Measurements from ENCODE around the gene TMEM107.
A peak's percentile ranks its signal among the peaks of the same experiment; 100 is the strongest.

The TMEM107 gene

DNA sequence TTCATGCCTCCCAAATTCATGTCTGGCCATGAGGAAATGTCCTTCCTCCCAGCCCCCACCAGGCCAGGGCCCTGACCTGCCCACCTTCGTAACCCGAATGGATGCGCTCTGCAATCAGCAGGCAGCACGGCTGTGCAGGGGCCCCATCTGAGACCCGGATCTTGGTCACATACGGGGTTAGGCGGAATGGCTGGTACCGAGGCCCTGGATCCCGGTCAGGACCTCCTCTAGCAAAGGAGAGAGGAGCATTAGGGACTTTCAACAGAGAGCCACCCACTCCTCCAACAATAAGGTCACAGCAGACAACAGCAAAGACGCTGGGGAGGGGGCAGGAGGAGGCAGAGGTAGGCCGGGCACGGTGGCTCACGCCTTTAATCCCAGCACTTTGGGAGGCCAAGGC lies 27.6 kb downstream of the TMEM107 start:
- no peak for DNase-seq

DNA sequence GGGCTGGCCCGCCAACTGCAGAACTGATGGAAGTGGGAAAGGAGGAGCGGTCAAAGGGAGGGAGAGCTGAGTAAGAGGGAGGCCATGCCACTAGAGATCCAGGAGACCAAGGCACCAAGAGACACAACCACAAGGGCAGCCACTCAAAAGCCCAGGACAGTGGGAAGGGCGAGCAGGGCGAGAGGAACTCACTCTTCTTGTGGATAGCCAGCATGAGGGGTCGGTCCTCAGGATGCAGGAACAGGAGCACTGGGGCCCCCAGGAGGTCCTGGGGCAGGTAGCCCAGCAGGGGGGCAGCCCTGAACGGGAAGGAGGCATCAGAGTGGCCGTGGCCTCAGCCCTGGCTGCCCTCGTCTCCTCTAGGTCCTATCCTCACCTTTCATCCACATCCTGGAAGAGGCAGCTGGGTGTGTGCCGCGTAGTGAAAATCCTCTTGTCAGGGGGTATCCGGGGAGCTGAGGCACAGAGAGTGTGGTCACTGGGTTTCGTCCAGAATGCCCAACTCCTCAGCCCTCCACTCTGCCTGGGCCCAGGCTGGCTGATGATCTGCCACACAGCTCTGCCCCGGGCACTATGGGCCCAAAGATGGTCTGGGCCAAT lies 28.3 kb downstream of the TMEM107 start:
- no peak for DNase-seq

DNA sequence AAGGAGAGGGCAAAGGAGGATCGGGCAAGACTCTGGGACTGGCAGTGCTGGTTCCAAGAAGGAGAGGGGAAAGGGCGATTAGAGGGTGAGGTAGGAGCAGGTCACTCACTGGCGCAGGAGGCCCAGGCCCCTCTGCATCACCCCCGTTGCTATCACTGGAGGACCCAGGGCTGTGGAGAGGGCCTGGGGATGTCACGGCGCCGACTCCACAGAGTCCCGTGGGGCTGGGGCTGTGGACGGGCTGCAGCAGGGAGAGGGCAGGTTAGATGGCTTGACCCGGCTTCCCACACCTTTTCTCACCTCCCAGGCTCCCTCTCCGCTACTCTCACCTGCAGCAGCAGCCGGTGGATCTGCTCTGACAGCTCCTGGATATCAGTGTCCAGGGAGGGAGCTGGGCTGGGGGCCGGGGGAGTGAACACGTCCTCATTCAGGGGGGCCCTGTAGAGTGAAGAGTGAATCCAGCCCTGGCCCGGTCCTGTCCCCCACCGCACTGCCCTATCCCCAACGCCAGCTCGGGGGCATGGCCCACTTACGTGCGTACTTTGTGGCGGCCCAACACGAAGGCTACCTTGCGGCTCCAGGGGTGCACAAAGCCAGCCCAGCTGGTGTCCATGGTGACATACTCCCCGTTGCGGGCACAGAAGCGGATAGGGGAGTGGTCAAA lies 28.9 kb downstream of the TMEM107 start:
- no peak for DNase-seq

DNA sequence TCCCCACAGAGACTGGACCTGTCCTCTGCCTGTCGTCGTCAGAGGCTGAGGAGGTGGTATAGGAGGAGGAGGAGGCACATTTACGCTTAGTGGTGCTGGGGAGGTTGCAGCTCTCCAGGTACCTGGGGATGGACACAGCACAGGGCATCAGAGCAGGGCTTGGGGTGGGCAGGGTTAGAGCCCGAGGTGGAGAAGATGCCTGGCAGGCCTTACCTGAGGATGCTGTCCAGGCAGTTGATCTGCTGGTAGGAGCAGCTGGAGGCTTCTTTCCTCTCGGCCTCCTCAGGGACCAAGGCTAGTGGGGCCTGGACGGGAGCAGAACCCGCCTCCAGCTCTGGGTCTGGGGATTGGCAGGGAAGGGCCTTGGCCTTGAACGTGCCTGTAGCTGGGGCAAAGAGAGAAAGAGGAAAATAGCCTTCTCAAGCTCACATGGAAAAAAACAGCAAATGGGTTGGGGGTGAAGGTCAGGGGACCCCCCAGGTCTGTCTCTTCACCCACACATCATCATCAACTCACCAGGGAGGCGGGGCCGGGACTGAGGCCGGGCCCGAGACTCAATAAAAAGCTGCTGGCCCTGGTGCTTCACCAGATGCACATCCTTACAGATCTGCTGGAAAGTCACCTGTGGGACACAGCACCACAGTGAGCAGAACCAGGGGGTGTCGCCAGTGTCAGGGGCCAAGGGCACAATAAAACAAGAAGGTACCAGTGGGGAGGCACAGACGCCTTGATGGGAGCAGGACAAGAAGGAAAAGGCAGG lies 29.6 kb downstream of the TMEM107 start:
- no peak for DNase-seq

DNA sequence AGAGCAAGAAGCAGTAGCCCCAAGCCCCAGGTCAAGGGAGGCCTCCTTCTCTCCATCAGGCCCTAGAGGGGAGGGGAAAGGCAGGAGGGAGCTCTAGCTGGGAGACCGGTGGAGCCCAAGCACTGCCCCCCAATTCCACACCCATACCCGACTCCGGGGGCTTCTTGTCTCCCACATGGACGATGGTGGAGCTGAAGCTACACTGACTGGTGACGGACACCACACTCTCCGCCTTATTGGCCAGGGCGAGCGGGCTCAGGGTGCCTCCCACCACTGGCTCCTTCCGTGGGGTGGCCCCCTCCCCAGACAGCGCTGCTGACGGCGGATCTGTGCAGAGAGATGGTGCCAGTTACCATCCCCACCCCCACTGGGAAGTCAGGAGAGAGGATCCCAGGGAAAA lies 30.4 kb downstream of the TMEM107 start:
- DNase-seq: no peak

DNA sequence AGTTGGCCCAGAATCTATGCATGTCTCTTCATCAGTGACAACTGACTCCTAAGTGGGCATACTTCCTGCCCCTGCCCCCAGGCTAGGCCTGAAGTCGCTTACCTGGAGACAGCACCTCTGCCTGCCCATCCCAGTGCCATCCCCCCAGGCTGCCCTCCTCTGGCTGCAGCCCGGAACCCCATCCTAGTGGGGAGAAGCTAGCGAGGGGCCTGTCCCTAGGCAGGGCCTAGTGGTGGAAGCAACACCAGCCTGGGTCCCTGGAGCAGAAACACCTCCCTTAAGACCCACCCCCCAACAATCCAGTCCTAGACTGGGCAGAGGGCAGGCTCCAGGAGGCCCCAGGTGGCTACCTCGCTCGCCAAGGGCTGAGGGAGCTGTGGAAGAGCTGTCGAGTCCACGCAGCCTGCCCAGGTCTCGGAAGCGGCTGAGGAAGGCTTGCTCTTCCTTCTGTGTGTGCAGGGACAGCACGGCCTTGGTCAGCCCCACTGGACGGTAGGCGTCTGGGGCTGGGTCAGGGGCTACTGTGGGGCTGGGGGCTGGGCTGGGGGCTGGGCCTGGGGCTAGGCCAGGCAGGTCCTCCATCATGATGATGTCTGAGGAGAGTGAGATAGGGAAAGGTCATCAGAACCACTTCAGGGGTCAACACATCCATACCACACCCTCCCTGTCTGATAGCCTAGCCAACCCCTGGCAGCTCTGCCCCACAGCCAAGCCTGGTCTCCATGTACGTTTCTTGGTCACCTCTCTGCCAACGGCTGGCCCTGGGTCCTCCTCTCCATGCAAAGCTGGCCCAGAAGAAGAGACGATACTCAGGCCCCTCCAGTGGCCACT lies 31.6 kb downstream of the TMEM107 start:
- DNase-seq: no peak

DNA sequence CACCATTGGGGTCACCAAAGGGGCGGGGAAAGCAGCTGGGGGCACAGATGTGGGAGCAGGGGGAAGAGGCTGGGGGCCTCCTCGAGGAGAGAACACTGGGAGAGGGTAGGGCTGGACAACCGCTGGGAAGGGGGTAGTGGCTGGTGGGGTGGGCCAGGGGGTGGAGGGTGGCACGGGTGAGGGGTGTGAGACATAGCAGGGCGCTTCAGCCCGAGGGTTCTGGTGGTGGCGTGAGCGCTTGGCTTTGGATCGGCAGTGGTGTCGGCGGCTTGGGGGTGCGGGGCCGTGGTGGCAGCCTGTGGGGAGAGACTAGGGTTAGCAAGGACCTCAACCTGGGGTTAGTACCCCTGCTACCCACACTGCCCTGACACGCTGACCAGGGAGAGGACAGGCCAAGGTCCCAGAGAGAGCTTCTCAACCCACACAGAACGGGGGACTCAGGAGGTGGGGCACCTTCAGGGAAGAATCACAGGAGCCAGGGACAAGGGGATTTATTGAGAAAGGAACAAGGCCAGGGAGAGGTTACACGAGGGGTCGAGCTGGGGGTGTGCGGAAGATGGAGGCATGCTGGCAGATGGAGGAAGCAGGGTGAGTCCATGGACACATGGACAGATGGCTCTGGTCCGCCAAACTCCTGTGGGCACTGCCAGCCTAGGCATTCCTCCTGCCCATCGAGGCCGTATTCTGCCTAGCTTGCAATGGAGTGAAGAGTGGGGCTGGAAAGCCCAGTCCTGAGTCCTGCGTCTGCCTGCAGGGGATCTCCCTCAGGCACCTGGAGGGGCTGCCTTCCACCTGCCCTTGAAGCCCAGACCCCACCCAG lies 32.4 kb downstream of the TMEM107 start:
- DNase-seq: no peak

DNA sequence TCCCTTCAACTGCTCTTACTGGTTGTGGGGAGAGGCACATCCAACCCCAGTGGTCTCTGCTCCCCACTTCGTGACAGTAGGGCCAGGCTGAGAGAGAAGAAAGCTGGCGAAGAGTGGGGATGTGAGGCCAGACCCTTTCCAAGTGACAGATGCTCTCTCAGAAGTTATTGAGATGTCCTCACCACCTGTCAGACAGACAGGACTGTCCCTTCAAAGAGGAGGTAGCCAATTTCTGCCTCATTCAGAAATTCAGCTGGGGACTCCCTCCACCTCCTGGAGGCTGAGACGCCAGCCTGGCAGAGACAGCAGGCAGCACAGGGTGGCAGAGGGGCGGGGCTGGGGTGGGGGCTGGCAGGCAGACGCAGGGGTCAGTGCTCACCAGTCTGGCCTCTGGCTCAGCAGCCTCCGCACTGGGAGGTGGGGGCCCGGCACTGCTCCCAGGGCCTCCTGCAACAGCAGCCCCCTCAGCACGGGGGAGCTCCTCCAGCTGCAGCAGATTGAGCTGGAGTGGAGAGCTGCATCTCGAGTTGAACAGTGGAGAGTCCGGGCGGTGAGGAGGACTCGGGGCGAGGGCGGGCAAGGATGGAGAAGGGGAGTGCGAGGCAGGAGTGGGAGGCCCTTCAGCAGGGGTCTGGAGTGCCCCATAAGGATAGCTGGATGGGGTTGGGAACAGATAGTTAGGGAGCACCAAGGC lies 33.1 kb downstream of the TMEM107 start:
- no peak for DNase-seq

DNA sequence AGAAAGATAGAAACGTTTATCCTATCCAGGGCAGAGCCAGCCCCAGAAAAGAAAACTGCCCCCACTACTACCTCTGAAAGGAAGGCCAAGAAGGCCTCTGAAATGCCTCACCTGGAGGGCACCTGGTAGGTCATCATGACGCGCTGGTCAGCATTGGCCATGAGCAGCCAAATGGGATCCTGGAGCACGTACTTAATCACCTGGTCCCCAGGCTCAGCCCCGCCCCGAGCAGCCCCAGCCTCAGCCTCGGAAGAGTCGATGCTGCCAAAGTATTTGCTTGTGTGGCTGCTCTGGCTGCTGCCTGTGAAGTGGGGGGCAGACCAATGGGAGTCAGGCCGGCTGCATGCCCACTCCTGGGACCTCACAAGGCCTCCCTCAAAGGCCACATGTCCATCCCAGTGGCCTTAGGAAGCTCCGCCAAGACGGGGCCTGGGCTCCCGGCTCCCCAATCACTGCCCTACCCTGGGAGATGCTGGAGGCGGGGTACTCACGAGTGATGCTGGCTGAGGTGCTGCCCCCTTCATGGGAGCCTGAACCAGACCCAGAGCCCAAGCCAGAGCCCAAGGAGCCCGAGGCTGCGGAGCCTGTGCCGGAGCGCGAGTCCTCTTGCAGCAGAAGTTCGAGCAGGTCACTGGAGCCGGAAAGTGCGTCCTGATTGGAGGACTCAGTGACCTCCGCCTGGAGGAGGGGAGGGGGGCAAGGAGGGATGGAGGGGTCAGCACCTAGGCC lies 33.9 kb downstream of the TMEM107 start:
- DNase-seq: no peak

DNA sequence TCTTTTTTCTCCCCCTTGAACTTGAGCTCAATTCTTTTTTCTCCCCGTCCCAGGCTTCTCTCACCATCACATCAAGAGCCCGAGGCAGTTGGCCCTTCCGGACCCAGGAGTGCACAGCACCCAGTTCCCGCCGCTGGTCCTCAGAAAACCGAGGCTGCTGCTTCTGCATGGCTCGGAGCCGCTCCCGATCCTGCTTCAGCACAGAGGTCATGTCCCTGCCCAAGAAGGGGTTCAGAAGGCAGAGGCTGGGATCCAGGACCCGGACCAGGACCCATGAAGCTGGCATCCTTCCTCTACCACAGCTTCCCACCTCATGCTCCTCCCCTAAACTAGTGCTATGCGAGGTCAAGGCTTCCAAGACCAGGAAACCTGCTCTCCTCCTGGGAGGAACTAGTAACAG lies 34.4 kb downstream of the TMEM107 start:
- no peak for DNase-seq

DNA sequence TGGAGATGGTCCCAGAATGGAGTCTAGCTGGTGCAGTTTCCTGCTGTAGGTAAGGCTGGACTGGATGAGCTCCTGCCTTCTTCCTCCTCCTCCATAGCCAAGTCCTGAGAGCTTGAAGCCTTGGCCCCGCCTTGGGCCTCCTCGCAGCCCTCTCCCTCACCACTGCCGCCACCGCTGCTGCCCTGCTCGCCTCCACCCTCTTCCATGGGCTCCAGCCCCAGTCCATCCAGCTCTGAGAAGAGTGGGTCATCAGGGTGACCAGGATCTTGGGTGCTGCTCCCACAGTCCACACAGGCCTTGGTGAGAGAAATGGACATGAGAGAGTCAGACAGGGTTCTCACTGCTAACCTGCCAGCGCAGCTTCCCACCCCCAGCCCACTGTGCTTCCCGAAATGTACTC lies 35.1 kb downstream of the TMEM107 start:
- DNase-seq: no peak

DNA sequence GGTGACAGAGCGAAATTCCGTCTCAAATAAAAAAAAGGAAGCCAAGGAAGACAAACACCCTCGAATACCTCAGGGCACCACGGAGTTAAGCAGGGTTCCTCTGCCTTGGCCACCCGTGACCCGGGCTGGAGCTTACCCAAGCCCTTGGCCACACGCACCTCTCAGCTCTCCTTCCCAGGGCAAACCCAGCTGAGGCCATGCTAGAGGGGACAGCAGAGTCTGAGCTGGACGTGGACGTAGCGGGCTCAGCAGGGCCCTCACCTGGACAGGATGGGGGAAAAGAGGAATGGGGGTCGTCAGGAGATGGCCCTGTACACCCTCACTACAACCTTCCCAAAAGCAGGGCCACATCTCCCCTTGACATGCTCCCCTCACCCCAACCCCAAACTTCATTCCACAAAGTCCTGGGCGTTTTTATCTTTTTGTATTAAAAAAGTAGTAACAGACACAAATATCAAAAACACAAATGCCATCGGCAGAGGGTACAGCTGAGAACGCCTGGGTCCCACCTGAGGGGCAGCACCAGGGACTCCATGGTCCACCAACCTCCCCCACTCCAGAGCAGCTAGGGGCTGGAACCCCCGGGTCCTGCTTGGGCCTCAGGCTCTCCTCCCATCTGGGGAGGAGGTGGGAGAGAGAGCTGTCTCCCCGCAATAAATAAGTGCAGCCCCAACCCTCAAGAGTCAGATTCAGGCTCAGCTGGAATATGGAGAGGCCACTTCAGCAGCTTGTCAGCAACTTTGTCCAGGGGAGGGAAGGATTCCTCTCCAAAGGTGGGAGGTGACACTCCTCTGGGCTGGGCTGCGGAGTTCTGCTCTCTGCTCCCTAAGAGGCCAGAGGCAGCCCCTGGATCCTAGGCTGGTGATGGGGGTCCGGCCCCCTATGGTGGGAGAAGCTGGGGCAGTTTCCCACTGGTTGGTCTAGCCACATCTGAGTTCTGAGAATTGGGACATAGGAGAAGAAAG lies 35.8 kb downstream of the TMEM107 start:
- DNase-seq: no peak

DNA sequence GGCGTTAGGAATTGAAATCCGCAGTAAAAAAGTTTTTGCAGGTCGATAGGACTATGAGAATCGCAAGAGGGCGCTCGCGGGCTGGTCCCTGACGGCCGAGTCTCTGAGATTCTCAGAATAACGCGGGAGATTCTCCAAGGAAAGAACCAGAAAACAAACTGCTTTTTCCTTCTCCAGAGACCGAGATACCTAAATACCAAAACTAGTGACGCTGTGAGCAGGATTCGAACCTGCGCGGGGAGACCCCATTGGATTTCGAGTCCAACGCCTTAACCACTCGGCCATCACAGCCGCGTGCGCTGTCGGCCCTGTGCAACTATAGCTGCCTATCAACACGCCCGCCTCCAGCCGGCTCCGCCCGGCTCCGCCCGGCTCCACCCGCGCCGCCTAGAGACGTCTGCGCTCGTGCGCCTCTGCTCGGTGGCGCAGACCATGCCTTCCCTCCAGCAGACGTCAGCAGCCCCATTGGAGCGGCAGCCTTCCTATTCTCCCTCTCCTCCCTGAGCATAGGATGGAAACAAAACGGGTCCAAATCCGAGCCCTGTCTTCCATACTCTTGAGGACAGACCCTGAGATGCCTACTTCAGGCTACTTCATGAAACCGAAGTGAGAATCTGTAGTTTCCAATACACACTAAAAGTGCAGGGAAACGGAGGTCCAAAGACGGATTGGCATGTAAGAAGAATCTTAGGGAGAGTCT lies 37.4 kb downstream of the TMEM107 start:
- DNase-seq: peak; percentile 59

DNA sequence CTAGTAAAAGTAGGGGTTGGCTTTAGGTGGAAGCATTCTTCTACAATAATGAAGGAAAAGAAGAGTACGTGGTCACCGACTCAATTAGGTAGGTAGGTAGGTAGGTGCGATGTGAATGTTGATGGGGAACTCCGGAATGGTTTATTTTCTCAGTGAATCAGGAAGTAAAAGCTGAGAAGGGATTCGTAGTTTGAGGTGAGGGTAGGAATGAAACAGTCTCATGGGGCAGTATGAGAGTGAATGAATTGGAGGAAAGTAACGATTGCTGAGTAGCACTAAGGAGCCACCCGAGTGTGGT lies 37.9 kb downstream of the TMEM107 start:
- DNase-seq: no peak

DNA sequence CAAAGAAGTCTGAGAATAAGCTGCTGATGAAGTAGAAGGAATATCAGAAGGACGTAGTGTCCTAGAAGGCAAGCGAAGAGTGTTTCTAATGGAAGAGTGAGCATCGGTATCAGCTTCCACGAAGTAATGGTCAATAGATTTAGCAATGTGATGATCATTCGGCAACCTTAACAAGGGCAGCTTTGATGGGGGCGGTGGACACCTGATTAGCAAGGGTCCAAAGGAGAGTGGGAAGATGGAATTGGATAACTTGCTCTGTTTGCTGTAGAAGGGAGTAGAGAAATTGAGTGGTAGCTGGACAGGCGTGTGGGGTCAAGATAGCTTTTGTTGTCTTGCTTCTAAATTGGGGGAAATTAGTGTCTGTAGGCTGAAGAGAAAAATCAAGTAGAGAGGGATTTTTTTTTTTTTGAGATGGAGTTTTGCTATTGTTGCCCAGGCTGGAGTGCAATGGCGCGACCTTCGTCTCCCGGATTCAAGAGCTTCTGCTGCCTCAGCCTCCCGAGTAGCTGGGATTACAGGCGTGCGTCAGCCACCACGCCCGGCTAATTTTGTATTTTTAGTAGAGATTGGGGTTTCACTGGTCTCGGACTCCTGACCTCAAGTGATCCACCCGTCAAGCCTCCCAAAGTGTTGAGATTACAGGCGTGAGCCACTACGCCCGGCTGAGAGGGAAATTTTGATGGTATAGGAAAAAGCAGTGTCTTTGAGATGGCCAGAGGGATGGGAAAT lies 38.4 kb downstream of the TMEM107 start:
- DNase-seq: no peak

DNA sequence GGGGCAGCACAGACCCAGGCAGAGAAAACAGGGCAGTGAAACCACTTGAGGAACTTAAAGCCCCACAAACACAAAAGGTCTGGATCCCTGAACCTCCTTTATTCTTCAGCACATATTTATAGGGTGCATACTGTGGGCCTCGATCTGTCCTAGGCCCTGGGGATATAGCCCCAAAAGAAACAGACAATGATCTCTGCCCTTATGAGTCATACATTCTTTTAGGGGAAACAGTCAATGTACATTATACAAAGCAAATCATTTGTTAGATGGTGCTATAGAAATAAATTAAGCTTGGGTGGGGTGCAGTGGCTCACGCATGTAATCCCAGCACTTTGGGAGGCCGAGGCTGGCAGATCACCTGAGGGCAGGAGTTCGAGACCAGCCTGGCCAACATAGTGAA lies 42.2 kb downstream of the TMEM107 start:
- DNase-seq: no peak

DNA sequence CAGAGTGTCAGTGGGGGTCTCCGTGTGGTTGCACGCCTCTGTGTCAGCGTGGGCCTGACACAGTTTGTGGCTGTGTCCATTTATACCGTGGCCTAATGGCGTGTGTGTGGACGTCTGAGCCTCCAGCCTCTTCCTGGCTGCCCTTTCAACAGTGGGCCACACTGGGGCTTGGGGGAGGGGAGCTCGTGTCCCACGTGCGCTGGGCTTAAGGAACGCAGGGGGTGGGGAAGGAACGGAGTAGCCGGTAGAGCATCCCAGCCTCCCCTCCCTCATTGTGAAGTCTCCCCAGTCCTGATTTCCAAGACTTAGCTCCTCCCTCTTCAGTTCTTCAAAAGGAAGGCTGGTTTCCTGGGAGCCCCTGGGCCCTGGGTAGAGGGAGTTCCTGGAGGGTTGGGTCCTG lies 42.8 kb downstream of the TMEM107 start:
- DNase-seq: no peak

DNA sequence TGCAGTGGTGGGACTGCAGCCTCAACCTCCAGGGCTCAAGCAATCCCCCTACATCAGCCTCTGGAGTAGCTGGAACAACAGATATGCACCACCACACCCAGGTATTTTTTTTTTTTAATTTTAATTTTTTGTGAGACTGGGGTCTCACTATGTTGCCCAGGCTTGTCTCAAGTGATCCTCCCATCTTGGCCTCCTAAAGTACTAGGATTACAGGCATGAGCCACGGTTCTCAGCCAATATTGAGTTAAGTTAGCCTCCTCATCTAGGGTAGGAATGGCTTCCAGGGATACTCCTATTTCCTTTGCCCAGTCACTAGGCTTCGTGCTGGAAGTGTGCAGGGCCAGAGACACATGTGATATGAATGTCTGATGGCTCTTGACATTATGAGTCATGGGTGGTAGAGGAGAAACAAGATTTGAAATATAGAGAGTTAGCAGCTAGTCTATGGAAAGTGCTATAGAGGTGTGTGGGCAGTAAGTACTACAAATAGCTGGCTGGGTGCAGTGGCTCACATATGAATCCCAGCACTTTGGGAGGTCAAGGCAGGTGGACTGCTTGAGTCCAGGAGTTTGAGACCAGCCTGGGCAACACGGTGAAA lies 44.2 kb downstream of the TMEM107 start:
- no peak for DNase-seq

Data from NCI-H187 treated with DMSO at 0.1 percent for 48 hours (cell line).